GM12878 (cell line): ENCODE results near the gene CYP2A7.
"Not testable (repeated sequence)": the region's sequence is repeated elsewhere in the genome, so short reads cannot be mapped to it uniquely, and the experiment has no call there.

Experiments used
- EED ChIP-seq: sonication (generic); IDR thresholded peaks from 2 replicates; pipeline ENCODE4 v1.6.1; 2016; ENCODE audit warnings: antibody characterized with exemption, low read depth
- POLR2AphosphoS5 ChIP-seq: IDR thresholded peaks from 2 replicates; pipeline ENCODE4 v1.6.1; 2011; ENCODE audit warnings: mild to moderate bottlenecking, low read length, inconsistent platforms
- RCOR1 ChIP-seq: conservative IDR thresholded peaks from 2 replicates; pipeline ENCODE4 v1.6.1; 2012; ENCODE audit warnings: low read depth, low read length, improper control_type of control experiment
- SIX5 ChIP-seq: IDR thresholded peaks from 2 replicates; pipeline ENCODE4 v1.6.1; 2011; ENCODE audit warnings: mild to moderate bottlenecking, low read depth, low read length, moderate library complexity; ENCODE audit not compliant: severe bottlenecking
- SP1 ChIP-seq: IDR thresholded peaks from one replicate; pipeline ENCODE4 v1.6.1; 2011; ENCODE audit warnings: low read depth, low read length
- TF ChIP-seq, protein P1 (sequence below), 3 experiments: IDR thresholded peaks in 2 of 3; conservative IDR thresholded peaks in 1 of 3; 2 replicates each; pipeline ENCODE4 v1.5.1; 2011; ENCODE audit warnings: low read depth in 3 of 3, low read length in 3 of 3, mild to moderate bottlenecking in 3 of 3, control low read depth in 2 of 3, moderate library complexity in 2 of 3, inconsistent platforms in 1 of 3, mixed read lengths in 1 of 3; ENCODE audit not compliant: control insufficient read depth in 2 of 3, insufficient read depth in 1 of 3; ENCODE audit errors: extremely low read depth in 1 of 3
- TF ChIP-seq, protein P2 (sequence below): IDR thresholded peaks from 2 replicates; pipeline ENCODE4 v1.6.1; 2012; ENCODE audit warnings: low read depth, low read length, improper control_type of control experiment

DNA sequence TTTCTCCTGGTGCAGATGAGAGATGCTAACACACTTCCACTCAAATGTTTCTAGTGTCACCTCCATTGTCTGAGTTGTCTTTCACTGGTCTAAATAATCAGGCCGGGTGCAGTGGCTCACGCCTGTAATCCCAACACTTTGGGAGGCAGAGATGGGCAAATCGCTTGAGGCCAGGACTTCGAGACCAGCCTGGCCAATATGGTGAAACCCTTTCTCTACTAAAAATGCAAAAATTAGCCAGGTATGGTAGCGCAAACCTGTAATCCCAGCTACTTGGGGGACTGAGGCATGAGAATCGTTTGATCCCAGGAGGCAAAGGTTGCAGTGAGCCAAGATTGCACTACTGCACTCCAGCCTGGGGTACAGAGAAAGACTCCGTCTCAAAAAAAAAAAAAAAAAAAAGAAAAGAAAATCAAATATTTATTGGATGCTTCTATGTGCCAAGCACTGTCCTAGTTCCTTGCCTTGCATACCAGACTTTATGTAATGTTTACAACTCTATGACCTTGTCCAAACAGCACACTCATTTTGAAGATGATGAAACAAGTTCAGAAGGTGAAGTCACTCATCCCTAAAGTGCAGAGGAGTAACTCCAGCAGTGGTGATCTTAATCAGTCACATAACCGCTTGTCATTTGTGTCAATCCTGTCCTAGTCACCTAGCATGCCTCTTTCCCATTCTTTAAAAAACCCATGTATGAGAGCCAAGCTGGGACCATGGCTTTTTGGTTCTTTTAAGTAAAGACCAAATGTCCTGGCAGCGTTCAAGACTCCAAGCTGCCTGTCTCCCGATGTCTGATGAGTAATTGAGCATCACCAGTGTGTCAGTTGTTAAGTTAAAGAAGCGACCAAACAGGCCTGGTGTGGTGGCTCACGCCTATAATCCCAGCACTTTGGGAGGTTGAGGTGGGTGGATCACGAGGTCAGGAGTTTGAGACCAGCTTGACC is 15.1 kb upstream of the CYP2A7 start:
- TF ChIP-seq, protein P1, sequence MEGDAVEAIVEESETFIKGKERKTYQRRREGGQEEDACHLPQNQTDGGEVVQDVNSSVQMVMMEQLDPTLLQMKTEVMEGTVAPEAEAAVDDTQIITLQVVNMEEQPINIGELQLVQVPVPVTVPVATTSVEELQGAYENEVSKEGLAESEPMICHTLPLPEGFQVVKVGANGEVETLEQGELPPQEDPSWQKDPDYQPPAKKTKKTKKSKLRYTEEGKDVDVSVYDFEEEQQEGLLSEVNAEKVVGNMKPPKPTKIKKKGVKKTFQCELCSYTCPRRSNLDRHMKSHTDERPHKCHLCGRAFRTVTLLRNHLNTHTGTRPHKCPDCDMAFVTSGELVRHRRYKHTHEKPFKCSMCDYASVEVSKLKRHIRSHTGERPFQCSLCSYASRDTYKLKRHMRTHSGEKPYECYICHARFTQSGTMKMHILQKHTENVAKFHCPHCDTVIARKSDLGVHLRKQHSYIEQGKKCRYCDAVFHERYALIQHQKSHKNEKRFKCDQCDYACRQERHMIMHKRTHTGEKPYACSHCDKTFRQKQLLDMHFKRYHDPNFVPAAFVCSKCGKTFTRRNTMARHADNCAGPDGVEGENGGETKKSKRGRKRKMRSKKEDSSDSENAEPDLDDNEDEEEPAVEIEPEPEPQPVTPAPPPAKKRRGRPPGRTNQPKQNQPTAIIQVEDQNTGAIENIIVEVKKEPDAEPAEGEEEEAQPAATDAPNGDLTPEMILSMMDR (IDR thresholded peaks at IDR 0.05 in 2 of 3, conservative IDR thresholded peaks at IDR 0.05 in 1 of 3; ENCODE audit: control insufficient read depth in 2 of 3, extremely low read depth in 1 of 3, insufficient read depth in 1 of 3, low read depth in 3 of 3, low read length in 3 of 3): not testable (repeated sequence)
- not testable (repeated sequence) for TF ChIP-seq RCOR1, SP1, EED, POLR2AphosphoS5, SIX5
- TF ChIP-seq, protein P2, sequence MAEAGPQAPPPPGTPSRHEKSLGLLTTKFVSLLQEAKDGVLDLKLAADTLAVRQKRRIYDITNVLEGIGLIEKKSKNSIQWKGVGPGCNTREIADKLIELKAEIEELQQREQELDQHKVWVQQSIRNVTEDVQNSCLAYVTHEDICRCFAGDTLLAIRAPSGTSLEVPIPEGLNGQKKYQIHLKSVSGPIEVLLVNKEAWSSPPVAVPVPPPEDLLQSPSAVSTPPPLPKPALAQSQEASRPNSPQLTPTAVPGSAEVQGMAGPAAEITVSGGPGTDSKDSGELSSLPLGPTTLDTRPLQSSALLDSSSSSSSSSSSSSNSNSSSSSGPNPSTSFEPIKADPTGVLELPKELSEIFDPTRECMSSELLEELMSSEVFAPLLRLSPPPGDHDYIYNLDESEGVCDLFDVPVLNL: not testable (repeated sequence)
